Mucosa of rectum (tissue), 2 donors: Measurements from ENCODE around the gene FRZB.
A peak's percentile ranks its signal among the peaks of the same experiment; 100 is the strongest.

Experiments
- H3K27ac ChIP-seq, 2 donors: one replicate each; pipeline ENCODE4 v1.7.0; 2013; ENCODE audit warnings: inconsistent platforms in 2 of 2, low read depth in 2 of 2, low read length in 2 of 2
- H3K27me3 ChIP-seq, 2 donors: one replicate each; pipeline ENCODE4 v1.7.0; 2013; ENCODE audit warnings: low read length in 2 of 2; ENCODE audit not compliant: control insufficient read depth in 2 of 2, insufficient read depth in 2 of 2
- H3K36me3 ChIP-seq, 2 donors: one replicate each; pipeline ENCODE4 v1.7.0; 2013; ENCODE audit warnings: low read length in 2 of 2; ENCODE audit not compliant: control insufficient read depth in 2 of 2, insufficient read depth in 2 of 2
- H3K4me1 ChIP-seq, 2 donors: one replicate each; pipeline ENCODE4 v1.7.0; 2013; ENCODE audit warnings: low read length in 2 of 2, mild to moderate bottlenecking in 1 of 2; ENCODE audit not compliant: control insufficient read depth in 2 of 2, insufficient read depth in 2 of 2
- H3K4me3 ChIP-seq, 2 donors: one replicate each; pipeline ENCODE4 v1.7.0; 2013; ENCODE audit warnings: low read length in 2 of 2
- H3K9ac ChIP-seq, 2 donors: one replicate each; pipeline ENCODE4 v1.7.0; 2013; ENCODE audit warnings: low read length in 2 of 2, low read depth in 1 of 2, mild to moderate bottlenecking in 1 of 2
- H3K9me3 ChIP-seq, 2 donors: one replicate each; pipeline ENCODE4 v1.7.0; 2013; ENCODE audit warnings: low read length in 2 of 2; ENCODE audit not compliant: control insufficient read depth in 2 of 2
- donor health status: healthy.
- donor health status: Normal muscosa, but diverticular disease.

FRZB gene

DNA sequence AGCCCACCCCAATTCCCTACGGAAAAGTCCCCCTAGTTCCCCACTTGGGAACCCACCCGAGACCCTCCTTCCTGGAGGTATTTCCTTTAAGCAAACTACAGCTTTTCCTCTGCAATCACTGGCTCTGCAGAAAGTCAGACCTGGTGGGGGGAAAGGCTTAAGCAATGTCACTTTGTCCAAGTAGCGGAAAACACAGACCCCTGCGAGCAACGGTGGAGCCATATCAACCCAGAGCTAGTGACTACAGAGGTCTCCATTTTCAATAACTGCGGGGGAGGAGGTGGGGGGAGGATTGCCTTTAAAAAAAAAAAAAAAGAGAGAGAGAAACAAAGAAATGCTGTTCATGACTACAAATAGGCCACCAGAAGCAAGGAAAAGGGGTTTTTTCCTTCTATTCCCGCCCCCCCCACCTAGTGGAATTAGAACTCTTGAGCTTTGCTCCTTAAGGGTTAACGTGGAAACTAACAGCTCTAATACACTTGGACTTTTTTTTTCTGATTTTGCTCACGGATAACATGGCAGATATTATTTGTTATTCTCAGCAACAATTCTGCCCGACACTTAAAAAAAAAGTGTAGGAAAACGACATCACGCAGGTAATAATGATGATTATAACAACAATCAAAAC, 1.1 kb upstream of the FRZB start:
- no peaks in the 10 kb centered on the region for H3K36me3 ChIP-seq
- H3K9ac ChIP-seq = no peak overlapping the region
- peak overlapping the region; percentile 0 to 49 for H3K27ac ChIP-seq

DNA sequence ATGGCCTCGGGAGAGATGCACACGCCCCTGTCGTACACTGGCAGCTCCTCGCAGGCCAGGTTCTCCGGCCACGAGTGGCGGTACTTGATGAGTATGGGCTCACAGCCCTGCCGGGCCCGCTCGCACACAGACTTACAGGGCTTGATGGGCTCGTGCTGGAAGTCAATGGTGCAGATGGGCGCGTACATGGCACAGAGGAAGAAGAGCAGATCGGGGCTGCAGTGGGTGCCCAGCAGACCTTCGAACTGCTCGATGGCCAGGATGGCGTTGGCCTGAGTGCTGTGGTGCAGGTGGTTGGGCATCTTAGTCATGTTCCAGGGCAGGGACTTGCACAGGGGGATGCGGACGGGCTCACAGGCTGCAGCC, 359 bp downstream of the FRZB start:
- H3K27me3 ChIP-seq = peaks cover 0 to 5% of the 10 kb centered on the region in 2 donors
- H3K4me1 ChIP-seq = peaks cover 3 to 10% of the 10 kb centered on the region in 2 donors
- H3K27ac ChIP-seq = no peak overlapping the region
- no peaks in the 10 kb centered on the region for H3K36me3 ChIP-seq
- no peak overlapping the region for H3K9ac ChIP-seq
- H3K4me3 ChIP-seq = peak overlapping the region; percentile 47 to 60
- no peaks in the 10 kb centered on the region for H3K9me3 ChIP-seq

More for the DNA sequence above, 1.1 kb upstream of the FRZB start:
- no peaks in the 10 kb centered on the region for H3K9me3 ChIP-seq
- H3K4me3 ChIP-seq = peak overlapping the region; percentile 47 to 60
- H3K4me1 ChIP-seq = peaks cover 3 to 10% of the 10 kb centered on the region in 2 donors
- peaks cover 0 to 5% of the 10 kb centered on the region in 2 donors for H3K27me3 ChIP-seq

DNA sequence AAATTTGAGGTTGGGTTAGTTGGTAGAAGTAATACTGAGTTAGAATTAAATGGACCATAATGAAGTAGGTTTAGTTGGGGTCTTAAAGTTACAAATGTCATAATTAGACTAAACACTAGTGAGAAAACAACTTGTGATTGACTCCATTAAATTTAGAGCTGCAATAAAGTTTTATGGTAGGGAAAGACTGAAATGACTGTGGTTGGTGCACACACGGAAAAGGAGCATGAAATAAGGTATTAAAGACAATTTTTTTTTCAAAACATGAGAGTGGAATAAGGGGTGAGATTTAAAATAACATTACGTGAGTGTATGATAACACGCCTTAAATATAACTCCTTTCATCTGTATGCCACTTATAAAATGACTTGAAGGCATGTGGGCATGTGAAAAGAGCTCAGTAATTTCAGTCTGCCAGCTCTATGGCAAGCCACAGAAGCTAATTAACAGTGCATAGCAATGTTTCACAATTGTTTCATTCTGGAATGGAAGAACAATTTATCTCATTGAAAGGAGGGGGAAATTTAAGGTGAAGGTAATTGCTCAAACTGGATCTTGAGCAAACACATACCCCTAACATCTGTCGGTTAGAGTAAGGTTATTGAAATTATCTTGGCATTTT, 1.4 kb downstream of the FRZB start:
- peaks cover 3 to 10% of the 10 kb centered on the region in 2 donors for H3K4me1 ChIP-seq

DNA sequence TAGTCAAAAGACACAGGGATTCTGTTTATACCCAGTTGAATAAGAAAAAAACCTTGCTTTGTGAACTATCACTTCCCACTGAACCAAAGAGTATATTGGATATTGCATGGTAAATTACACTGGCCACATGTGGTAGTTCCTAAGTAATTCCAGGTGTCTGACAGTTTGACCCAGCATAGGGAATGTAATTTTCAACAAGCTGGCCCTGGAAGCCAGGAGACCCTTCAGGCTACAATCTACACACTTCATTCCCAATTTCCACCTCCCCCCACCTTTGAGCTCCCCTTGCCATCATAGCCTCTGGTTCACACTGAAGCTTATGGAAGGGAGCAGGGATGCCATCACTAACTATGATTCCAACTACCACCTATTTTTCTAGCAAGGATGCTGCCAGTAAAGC, 2.8 kb downstream of the FRZB start:
- Histone ChIP-seq H3K4me1 (peaks cover 3 to 10% of the 10 kb centered on the region in 2 donors), H3K27ac (no peak overlapping the region), H3K4me3 (no peak overlapping the region), H3K9me3 (no peaks in the 10 kb centered on the region), H3K27me3 (peaks cover 0 to 5% of the 10 kb centered on the region in 2 donors), H3K36me3 (no peaks in the 10 kb centered on the region), H3K9ac (no peak overlapping the region)

More for the DNA sequence above, 1.4 kb downstream of the FRZB start:
- Histone ChIP-seq H3K27me3 (peaks cover 0 to 5% of the 10 kb centered on the region in 2 donors), H3K9ac (no peak overlapping the region), H3K9me3 (no peaks in the 10 kb centered on the region), H3K27ac (no peak overlapping the region), H3K4me3 (peak overlapping the region in 1 of 2 donors; percentile 41), H3K36me3 (no peaks in the 10 kb centered on the region)

- H3K27me3 ChIP-seq = peaks cover 0 to 5% of the 10 kb centered on the region in 2 donors
- H3K4me1 ChIP-seq = peaks cover 0 to under 1% of the 10 kb centered on the region in 2 donors
- no peaks in the 10 kb centered on the region for H3K9me3 ChIP-seq
- H3K36me3 ChIP-seq = no peaks in the 10 kb centered on the region
- H3K27ac ChIP-seq = no peak overlapping the region
- H3K4me3 ChIP-seq = no peak overlapping the region
- no peak overlapping the region for H3K9ac ChIP-seq
These were observed 4.3 kb downstream of the FRZB start for GRCh38 chr2:182862091-182862490.

DNA sequence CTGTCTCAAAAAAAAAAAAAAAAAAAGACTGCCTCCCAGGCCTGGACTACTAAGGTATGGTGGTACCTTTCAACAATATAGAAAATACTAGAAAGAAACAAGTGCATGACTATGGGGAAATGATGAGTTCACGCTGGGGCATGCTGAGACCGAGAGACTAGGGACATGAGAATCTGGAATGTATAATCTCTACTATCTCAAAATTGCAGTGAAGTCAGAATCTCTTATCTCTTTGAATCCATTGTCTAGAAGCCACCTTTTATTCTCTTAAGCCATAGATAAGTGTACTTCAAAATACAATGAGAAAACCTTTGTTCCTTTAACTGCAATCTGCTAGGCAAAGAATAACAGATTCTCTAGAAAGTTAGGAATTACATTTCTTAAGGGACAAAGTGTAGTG, 5.6 kb downstream of the FRZB start:
- Histone ChIP-seq H3K4me3 (no peak overlapping the region), H3K9me3 (no peaks in the 10 kb centered on the region), H3K27ac (no peak overlapping the region), H3K4me1 (no peaks in the 10 kb centered on the region), H3K36me3 (no peaks in the 10 kb centered on the region), H3K9ac (no peak overlapping the region), H3K27me3 (no peaks in the 10 kb centered on the region)

- Histone ChIP-seq H3K9me3 (no peaks in the 10 kb centered on the region), H3K4me1 (no peaks in the 10 kb centered on the region), H3K9ac (no peak overlapping the region), H3K27ac (no peak overlapping the region), H3K27me3 (no peaks in the 10 kb centered on the region), H3K4me3 (no peak overlapping the region), H3K36me3 (no peaks in the 10 kb centered on the region)
These were observed 7.8 kb downstream of the FRZB start for GRCh38 chr2:182858671-182859070.

- Histone ChIP-seq H3K27ac (no peak overlapping the region), H3K36me3 (no peaks in the 10 kb centered on the region), H3K4me3 (no peak overlapping the region), H3K4me1 (no peaks in the 10 kb centered on the region), H3K27me3 (no peaks in the 10 kb centered on the region), H3K9ac (no peak overlapping the region), H3K9me3 (no peaks in the 10 kb centered on the region)
These were observed 11.1 kb downstream of the FRZB start for GRCh38 chr2:182855376-182855775.

DNA sequence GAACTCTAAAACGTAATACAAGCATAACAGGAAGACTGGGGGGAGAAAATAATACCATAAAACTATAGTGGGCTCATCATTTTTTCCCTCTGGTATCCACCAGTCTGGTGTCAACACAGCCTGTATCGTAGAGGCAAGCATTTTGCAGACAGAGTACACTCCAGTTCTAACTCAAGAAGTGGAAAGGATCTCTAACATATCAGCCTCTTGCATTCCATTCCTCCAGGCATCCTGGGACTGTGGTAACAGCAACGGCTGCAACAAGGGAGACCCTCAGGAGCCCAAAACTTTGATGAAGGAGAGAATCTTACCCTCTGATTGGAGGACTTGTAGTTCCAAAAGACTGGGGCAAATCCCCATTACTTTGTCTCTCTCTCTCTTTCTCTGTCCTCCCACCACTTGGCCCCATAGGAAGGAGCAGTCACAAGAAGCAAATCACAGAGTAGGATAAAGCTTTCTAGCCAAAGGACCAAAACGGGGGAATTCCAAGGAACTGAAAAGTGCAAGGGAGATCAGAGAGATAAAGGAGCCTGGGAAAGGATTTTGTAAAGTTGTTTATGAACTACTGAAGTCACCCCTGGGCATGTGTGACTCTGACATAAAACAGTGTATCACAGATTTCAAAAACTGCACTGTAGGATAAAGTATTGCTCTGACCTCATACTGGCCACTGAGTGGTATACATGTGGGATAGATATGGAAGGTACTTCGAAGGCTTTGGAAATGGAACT, 11.9 kb downstream of the FRZB start:
- H3K4me3 ChIP-seq = no peak overlapping the region
- no peaks in the 10 kb centered on the region for H3K27me3 ChIP-seq
- H3K27ac ChIP-seq = no peak overlapping the region
- no peaks in the 10 kb centered on the region for H3K4me1 ChIP-seq
- H3K9me3 ChIP-seq = no peaks in the 10 kb centered on the region
- no peaks in the 10 kb centered on the region for H3K36me3 ChIP-seq
- no peak overlapping the region for H3K9ac ChIP-seq

GRCh38 chr2:182852801-182853200, 13.6 kb downstream of the FRZB start:
- no peak overlapping the region for H3K27ac ChIP-seq
- H3K36me3 ChIP-seq = no peaks in the 10 kb centered on the region
- no peaks in the 10 kb centered on the region for H3K27me3 ChIP-seq
- no peaks in the 10 kb centered on the region for H3K9me3 ChIP-seq
- no peaks in the 10 kb centered on the region for H3K4me1 ChIP-seq
- no peak overlapping the region for H3K9ac ChIP-seq
- H3K4me3 ChIP-seq = no peak overlapping the region
